Activated CD4-positive, alpha-beta T cell treated with anti-CD3 and anti-CD28 coated beads for 36 hours (primary cell): ENCODE data around the gene SETD2. TPM values are rescaled to one million over a fixed set of nuclear protein-coding genes. Genes with fewer than 3 reads are reported as not detected.
"Not testable (repeated sequence)": the region's sequence is repeated elsewhere in the genome, so short reads cannot be mapped to it uniquely, and the experiment has no call there.

ENCODE experiments used
- ATAC-seq: fragments of 200-7000 bp; cut with Tn5 transposase; one replicate; pipeline ENCODE4 v1.10.0; 2021; ENCODE audit warnings: mild to moderate bottlenecking, moderate library complexity
- CTCF ChIA-PET: fragments of 350-600 bp; sonication (Branson Sonifier 250); formaldehyde crosslinking; loops from one replicate; lab custom pipeline; 2021; ENCODE audit warnings: antibody characterized with exemption; lab: Charles Lee
- POLR2A ChIA-PET: fragments of 350-600 bp; sonication (Branson Sonifier 250); formaldehyde crosslinking; loops from one replicate; lab custom pipeline; 2021; ENCODE audit warnings: antibody characterized with exemption, inconsistent platforms; lab: Charles Lee
- DNase-seq: peaks from one replicate; pipeline ENCODE4 v3.0.0-alpha.2; 2020
- H3K27ac Mint-ChIP-seq: one replicate; pipeline ENCODE4 v1.8.0; 2021; ENCODE audit warnings: mixed read lengths
- H3K27me3 Mint-ChIP-seq: one replicate; pipeline ENCODE4 v1.8.0; 2021; ENCODE audit warnings: mixed read lengths
- H3K36me3 Mint-ChIP-seq: one replicate; pipeline ENCODE4 v1.8.0; 2021; ENCODE audit warnings: low read depth, mixed read lengths
- H3K4me1 Mint-ChIP-seq: one replicate; pipeline ENCODE4 v1.8.0; 2021; ENCODE audit warnings: mixed read lengths
- H3K4me3 Mint-ChIP-seq: one replicate; pipeline ENCODE4 v1.8.0; 2021; ENCODE audit warnings: mild to moderate bottlenecking, moderate library complexity, mixed read lengths
- H3K9me3 Mint-ChIP-seq: one replicate; pipeline ENCODE4 v1.8.0; 2021; ENCODE audit warnings: low read depth, mixed read lengths
- intact Hi-C, 2 experiments: fragments of 100-400 bp; cut with DNase I in 1 of 2; cut with micrococcal nuclease in 1 of 2; formaldehyde crosslinking; loops; one replicate each; pipeline versions ENCODE4 v1.14.2 to v1.15.1; 2022 to 2024; cut with DNase I, micrococcal nuclease
- total RNA-seq, 2 experiments: library from RNA; stranded (reverse); gene quantifications; one replicate each; pipeline ENCODE4 v1.2.3, GENCODE V29; 2021

The SETD2 gene
- total RNA-seq, 2 experiments from 2014 or later, result 31.8 to 35.8 TPM

- Mint-ChIP-seq H3K27ac (peak overlapping the region; percentile 20), H3K27me3 (no peaks in the 10 kb centered on the region), H3K4me3 (no peak overlapping the region), H3K36me3 (peaks cover 63% of the 10 kb centered on the region), H3K4me1 (peaks cover 52% of the 10 kb centered on the region), H3K9me3 (peaks cover 2% of the 10 kb centered on the region)
- ATAC-seq (no peak), DNase-seq (no peak)
- intact Hi-C loops, result no loop called here
- POLR2A ChIA-PET, result no interaction called here
- CTCF ChIA-PET, result no interaction called here
These were observed 42.5 kb downstream of the SETD2 start for GRCh38 chr3:47121409-47121808.

GRCh38 chr3:47120138-47120537, 43.8 kb downstream of the SETD2 start:
- peaks cover 50% of the 10 kb centered on the region for H3K4me1 Mint-ChIP-seq
- peaks cover 57% of the 10 kb centered on the region for H3K36me3 Mint-ChIP-seq
- H3K9me3 Mint-ChIP-seq, result peaks cover 2% of the 10 kb centered on the region
- intact Hi-C loops, result no loop called here
- H3K27ac Mint-ChIP-seq, result peak overlapping the region; percentile 38
- ATAC-seq (peak; percentile 53), DNase-seq (no peak)
- no peak overlapping the region for H3K4me3 Mint-ChIP-seq
- ChIA-PET POLR2A (no interaction called here), CTCF (interaction anchor here (0.6 kb wide), 1 partner anchor 10 kb away, joined by 3 read pairs; no protein-coding TSS in a partner anchor)
- no peaks in the 10 kb centered on the region for H3K27me3 Mint-ChIP-seq

- peaks cover 59% of the 10 kb centered on the region for H3K36me3 Mint-ChIP-seq
- POLR2A ChIA-PET, H3K4me3 Mint-ChIP-seq, H3K9me3 Mint-ChIP-seq, H3K27me3 Mint-ChIP-seq, ATAC-seq: not testable (repeated sequence)
- intact Hi-C loops, result loop anchor here in 1 of 2 experiments (5.0 kb wide), 1 partner anchor 43 kb away; the partner anchor contains the start of gene SETD2
- DNase-seq, result peak; percentile 16
- peak overlapping the region; percentile 34 for H3K27ac Mint-ChIP-seq
- H3K4me1 Mint-ChIP-seq, result peaks cover 50% of the 10 kb centered on the region
- CTCF ChIA-PET, result interaction anchor here (0.6 kb wide), 1 partner anchor 1149 kb away, joined by 3 read pairs; no protein-coding TSS in a partner anchor
These were observed 44.5 kb downstream of the SETD2 start for GRCh38 chr3:47119387-47119786.

- peaks cover 2% of the 10 kb centered on the region for H3K9me3 Mint-ChIP-seq
- H3K27ac Mint-ChIP-seq, result no peak overlapping the region
- CTCF ChIA-PET, result interaction anchor here (1.3 kb wide), 1 partner anchor 14 kb away, joined by 3 read pairs; no protein-coding TSS in a partner anchor
- intact Hi-C loops, result loop anchor here in 1 of 2 experiments (5.0 kb wide), 1 partner anchor 44 kb away; the partner anchor contains the start of gene SETD2
- no peak overlapping the region for H3K4me3 Mint-ChIP-seq
- DNase-seq (no peak), ATAC-seq (no peak)
- H3K27me3 Mint-ChIP-seq, result no peaks in the 10 kb centered on the region
- POLR2A ChIA-PET, result no interaction called here
- H3K4me1 Mint-ChIP-seq, result peaks cover 46% of the 10 kb centered on the region
- H3K36me3 Mint-ChIP-seq, result peaks cover 56% of the 10 kb centered on the region
These were observed 46.0 kb downstream of the SETD2 start for GRCh38 chr3:47117807-47118364.

GRCh38 chr3:47115524-47115923, 48.4 kb downstream of the SETD2 start:
- ATAC-seq, H3K27ac Mint-ChIP-seq, H3K9me3 Mint-ChIP-seq, DNase-seq, H3K4me3 Mint-ChIP-seq, POLR2A ChIA-PET, H3K27me3 Mint-ChIP-seq: not testable (repeated sequence)
- H3K4me1 Mint-ChIP-seq, result peaks cover 25% of the 10 kb centered on the region
- intact Hi-C loops, result loop anchor here in 1 of 2 experiments (5.0 kb wide), 1 partner anchor 47 kb away; the partner anchor contains the start of gene SETD2
- CTCF ChIA-PET, result interaction anchor here (0.7 to 1.2 kb wide), 4 partner anchors 58 to 157 kb away, joined by 3 to 4 read pairs (median 4); partner anchors contain the start of gene NBEAL2
- peaks cover 44% of the 10 kb centered on the region for H3K36me3 Mint-ChIP-seq

GRCh38 chr3:47113669-47114365, 50.1 kb downstream of the SETD2 start:
- intact Hi-C loops, result no loop called here
- Mint-ChIP-seq H3K36me3 (peaks cover 38% of the 10 kb centered on the region), H3K27ac (no peak overlapping the region), H3K9me3 (no peaks in the 10 kb centered on the region), H3K27me3 (no peaks in the 10 kb centered on the region), H3K4me3 (no peak overlapping the region), H3K4me1 (peaks cover 14% of the 10 kb centered on the region)
- ATAC-seq (no peak), DNase-seq (no peak)
- POLR2A ChIA-PET, result interaction anchor here (0.6 kb wide), 1 partner anchor 166 kb away, joined by 7 read pairs; no protein-coding TSS in a partner anchor
- CTCF ChIA-PET, result interaction anchor here (1.5 kb wide), 1 partner anchor 11 kb away, joined by 3 read pairs; no protein-coding TSS in a partner anchor

- Mint-ChIP-seq H3K4me1 (peaks cover 13% of the 10 kb centered on the region), H3K4me3 (no peak overlapping the region), H3K27me3 (no peaks in the 10 kb centered on the region), H3K9me3 (no peaks in the 10 kb centered on the region), H3K36me3 (peaks cover 38% of the 10 kb centered on the region), H3K27ac (no peak overlapping the region)
- CTCF ChIA-PET, result interaction anchor here (1.5 kb wide), 1 partner anchor 10 kb away, joined by 3 read pairs; no protein-coding TSS in a partner anchor
- intact Hi-C loops, result no loop called here
- no peak for DNase-seq
- POLR2A ChIA-PET, result no interaction called here
- no peak for ATAC-seq
These were observed 50.9 kb downstream of the SETD2 start for GRCh38 chr3:47112997-47113396.

- ATAC-seq (no peak), DNase-seq (no peak)
- no peaks in the 10 kb centered on the region for H3K9me3 Mint-ChIP-seq
- intact Hi-C loops, result loop anchor here in 1 of 2 experiments (2.0 kb wide), 1 partner anchor 69 kb away; no protein-coding TSS in a partner anchor
- ChIA-PET CTCF (interaction anchor here (0.5 to 0.8 kb wide), 2 partner anchors 215 to 236 kb away, joined by 3 read pairs; no protein-coding TSS in a partner anchor), POLR2A (no interaction called here)
- no peaks in the 10 kb centered on the region for H3K4me1 Mint-ChIP-seq
- H3K27ac Mint-ChIP-seq, result no peak overlapping the region
- H3K27me3 Mint-ChIP-seq, result no peaks in the 10 kb centered on the region
- H3K36me3 Mint-ChIP-seq, result peaks cover 35% of the 10 kb centered on the region
- H3K4me3 Mint-ChIP-seq, result no peak overlapping the region
These were observed 54.5 kb downstream of the SETD2 start for GRCh38 chr3:47109393-47109792.

- intact Hi-C loops, result loop anchor here in 1 of 2 experiments (2.0 kb wide), 1 partner anchor 68 kb away; no protein-coding TSS in a partner anchor
- ATAC-seq, result no peak
- Mint-ChIP-seq H3K9me3 (no peaks in the 10 kb centered on the region), H3K27me3 (no peaks in the 10 kb centered on the region), H3K36me3 (peaks cover 30% of the 10 kb centered on the region), H3K4me1 (no peaks in the 10 kb centered on the region), H3K4me3 (no peak overlapping the region), H3K27ac (no peak overlapping the region)
- ChIA-PET CTCF (interaction anchor here (0.5 to 0.8 kb wide), 2 partner anchors 216 to 620 kb away, joined by 3 to 4 read pairs; no protein-coding TSS in a partner anchor), POLR2A (no interaction called here)
- DNase-seq, result no peak
These were observed 55.4 kb downstream of the SETD2 start for GRCh38 chr3:47108546-47108945.

- Mint-ChIP-seq H3K27ac (no peak overlapping the region), H3K36me3 (peaks cover 17% of the 10 kb centered on the region), H3K4me3 (no peak overlapping the region), H3K27me3 (no peaks in the 10 kb centered on the region), H3K4me1 (no peaks in the 10 kb centered on the region), H3K9me3 (no peaks in the 10 kb centered on the region)
- ChIA-PET POLR2A (no interaction called here), CTCF (interaction anchor here (2.2 kb wide), 1 partner anchor 14 kb away, joined by 6 read pairs; no protein-coding TSS in a partner anchor)
- ATAC-seq (no peak), DNase-seq (no peak)
- intact Hi-C loops, result no loop called here
These were observed 59.7 kb downstream of the SETD2 start for GRCh38 chr3:47104259-47104658.

- Mint-ChIP-seq H3K27ac (no peak overlapping the region), H3K27me3 (no peaks in the 10 kb centered on the region), H3K36me3 (peaks cover 18% of the 10 kb centered on the region), H3K4me3 (no peak overlapping the region), H3K4me1 (no peaks in the 10 kb centered on the region), H3K9me3 (no peaks in the 10 kb centered on the region)
- DNase-seq (no peak), ATAC-seq (no peak)
- intact Hi-C loops, result no loop called here
- CTCF ChIA-PET, result interaction anchor here (0.6 to 1.2 kb wide), 2 partner anchors 10 to 43 kb away, joined by 3 read pairs; no protein-coding TSS in a partner anchor
- POLR2A ChIA-PET, result no interaction called here
These were observed 60.3 kb downstream of the SETD2 start for GRCh38 chr3:47103619-47104018.
